Measurements from ENCODE around the gene SMTN. TPM values are rescaled to one million over a fixed set of nuclear protein-coding genes. Genes with fewer than 3 reads are reported as not detected.
"Not testable (repeated sequence)": the region's sequence is repeated elsewhere in the genome, so short reads cannot be mapped to it uniquely, and the experiment has no call there.

The SMTN gene
- total RNA-seq, 1 donor from 2014 or later, result 44.8 TPM

DNA sequence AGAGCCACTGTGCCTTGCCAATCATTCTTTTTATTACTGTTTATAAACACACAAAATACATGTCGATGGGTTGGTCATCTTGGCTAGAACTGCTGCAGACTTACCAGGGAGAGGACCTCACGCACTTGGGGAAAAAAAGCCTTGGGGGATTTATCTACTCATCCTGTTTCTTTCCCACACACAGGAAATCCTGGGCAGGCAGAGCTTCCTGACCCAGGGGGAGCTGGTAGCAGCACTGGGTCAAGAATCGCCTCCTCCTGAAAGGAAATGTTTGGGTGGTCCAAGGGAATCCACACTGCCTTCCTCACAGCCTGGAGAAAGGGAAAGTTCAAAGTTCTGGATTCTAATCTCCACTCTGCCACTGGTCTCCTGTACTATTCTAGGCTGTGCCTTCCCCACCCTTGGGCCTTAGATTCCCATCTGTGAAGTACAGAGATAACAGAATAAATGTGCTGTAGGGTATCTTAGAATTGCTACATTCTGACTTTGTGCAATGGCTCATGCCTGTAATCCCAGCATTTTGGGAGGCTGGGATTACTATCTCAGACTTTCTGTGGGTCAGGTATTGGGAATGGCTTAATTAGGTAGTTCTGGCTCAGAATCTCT, 31.2 kb upstream of the SMTN start:
- peak overlapping the region; percentile 39 for H3K27ac ChIP-seq

DNA sequence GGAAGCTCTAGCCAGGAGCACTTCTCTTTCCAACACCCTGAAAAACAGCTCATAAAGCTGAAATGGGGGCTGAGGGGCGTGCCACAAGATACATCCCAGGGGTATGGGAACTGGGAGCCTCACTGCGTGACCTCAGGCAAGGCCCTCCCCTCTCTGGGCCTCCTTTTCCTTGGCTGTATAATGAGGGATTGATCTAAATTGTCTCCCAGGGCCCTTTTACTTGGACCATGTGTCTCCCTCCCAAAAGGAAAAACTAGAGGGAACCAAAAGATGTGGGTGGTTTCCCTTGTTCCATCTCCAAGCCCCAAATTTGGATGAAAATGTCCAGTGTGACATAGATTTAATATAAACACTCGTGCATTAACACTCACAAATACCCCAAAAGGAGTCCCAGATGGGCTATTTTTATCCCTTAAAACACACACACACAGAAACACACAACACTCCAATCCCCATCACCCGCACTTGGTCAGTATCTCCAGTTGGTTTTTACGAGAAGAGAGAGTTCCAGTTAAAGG, 25.9 kb upstream of the SMTN start:
- TF ChIP-seq, protein P1, sequence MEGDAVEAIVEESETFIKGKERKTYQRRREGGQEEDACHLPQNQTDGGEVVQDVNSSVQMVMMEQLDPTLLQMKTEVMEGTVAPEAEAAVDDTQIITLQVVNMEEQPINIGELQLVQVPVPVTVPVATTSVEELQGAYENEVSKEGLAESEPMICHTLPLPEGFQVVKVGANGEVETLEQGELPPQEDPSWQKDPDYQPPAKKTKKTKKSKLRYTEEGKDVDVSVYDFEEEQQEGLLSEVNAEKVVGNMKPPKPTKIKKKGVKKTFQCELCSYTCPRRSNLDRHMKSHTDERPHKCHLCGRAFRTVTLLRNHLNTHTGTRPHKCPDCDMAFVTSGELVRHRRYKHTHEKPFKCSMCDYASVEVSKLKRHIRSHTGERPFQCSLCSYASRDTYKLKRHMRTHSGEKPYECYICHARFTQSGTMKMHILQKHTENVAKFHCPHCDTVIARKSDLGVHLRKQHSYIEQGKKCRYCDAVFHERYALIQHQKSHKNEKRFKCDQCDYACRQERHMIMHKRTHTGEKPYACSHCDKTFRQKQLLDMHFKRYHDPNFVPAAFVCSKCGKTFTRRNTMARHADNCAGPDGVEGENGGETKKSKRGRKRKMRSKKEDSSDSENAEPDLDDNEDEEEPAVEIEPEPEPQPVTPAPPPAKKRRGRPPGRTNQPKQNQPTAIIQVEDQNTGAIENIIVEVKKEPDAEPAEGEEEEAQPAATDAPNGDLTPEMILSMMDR (IDR thresholded peaks at IDR 0.05), result no peak
- Histone ChIP-seq H3K27ac (peak overlapping the region; percentile 53), H3K27me3 (ENCODE audit: low read depth) (no peaks in the 10 kb centered on the region), H3K9me3 (no peaks in the 10 kb centered on the region), H3K4me3 (no peak overlapping the region), H3K4me1 (peaks cover 25% of the 10 kb centered on the region), H3K36me3 (no peaks in the 10 kb centered on the region)
- intact Hi-C loops (cut with DNase I), result no loop called here
- ATAC-seq (peak in 1 of 2 donors; percentile 28), DNase-seq (no peak)

More for the DNA sequence above, 31.2 kb upstream of the SMTN start:
- Histone ChIP-seq H3K27me3 (ENCODE audit: low read depth) (no peaks in the 10 kb centered on the region), H3K9me3 (no peaks in the 10 kb centered on the region), H3K4me3 (no peak overlapping the region), H3K36me3 (no peaks in the 10 kb centered on the region), H3K4me1 (peaks cover 38% of the 10 kb centered on the region)
- intact Hi-C loops (cut with DNase I), result no loop called here
- DNase-seq (no peak), ATAC-seq (no peak)
- TF ChIP-seq, protein P1 (IDR thresholded peaks at IDR 0.05), result no peak

DNA sequence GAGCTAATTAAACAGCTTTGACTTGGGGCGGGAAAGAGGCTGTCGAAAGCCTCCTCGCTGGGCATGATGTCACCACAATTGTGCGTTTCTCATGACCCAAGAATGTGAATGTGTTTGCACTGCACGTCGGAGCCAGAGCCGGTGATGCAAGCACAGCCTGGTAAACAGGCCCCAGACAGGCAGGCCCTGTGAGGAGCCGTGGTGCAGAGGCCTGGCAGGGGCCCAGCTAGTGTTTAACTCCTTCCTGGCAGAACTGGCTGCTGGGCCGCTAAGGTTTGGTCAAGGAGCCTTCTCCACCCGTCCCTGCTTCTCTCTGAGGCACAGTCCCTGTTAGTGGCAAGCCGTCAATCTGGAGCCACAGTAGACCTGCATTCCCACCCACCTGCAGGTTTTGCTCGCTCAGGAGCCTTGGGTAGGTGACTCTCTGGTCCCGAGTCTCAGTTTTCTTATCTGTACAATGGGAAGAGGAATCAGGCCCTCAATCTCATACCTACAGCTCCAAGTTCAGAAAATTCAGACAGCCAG, 25.4 kb upstream of the SMTN start:
- ATAC-seq, result peak; percentile 95 to 98
- Histone ChIP-seq H3K27me3 (ENCODE audit: low read depth) (no peaks in the 10 kb centered on the region), H3K4me1 (peaks cover 20% of the 10 kb centered on the region), H3K4me3 (no peak overlapping the region), H3K9me3 (no peaks in the 10 kb centered on the region), H3K36me3 (no peaks in the 10 kb centered on the region), H3K27ac (peak overlapping the region; percentile 53)
- TF ChIP-seq, protein P1 (IDR thresholded peaks at IDR 0.05), result no peak
- intact Hi-C loops (cut with DNase I), result no loop called here
- DNase-seq, result peak; percentile 92

DNA sequence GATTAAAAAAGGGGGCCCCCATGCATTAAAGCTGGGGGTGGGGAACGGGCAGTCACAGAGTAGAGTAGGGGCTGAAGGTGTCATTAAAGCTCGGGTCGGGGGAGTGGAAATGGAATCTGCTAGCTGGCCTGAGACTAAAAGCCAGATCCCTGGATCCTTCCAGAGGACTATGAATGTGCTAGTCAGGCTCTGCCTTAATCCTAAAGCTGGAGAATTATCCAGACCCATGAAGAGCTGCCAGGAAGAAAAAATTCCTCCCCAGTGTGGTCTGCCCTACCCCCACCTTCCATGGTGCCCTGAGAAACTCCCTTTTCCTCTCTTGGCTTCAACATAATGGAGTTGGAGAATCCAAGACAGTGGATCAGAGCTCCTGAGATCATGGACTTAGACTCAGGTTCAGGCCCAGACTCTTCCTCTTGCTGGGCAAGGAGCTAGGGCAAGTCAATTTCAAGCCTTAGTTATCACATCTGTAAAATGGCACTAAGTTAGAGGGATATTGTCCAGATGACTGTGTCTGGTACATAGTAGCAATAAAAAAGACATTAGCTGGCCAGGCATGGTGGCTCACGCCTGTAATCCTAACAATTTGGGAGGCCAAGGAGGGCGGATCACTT, 24.0 kb upstream of the SMTN start:
- no peak for ATAC-seq
- H3K27ac ChIP-seq, result no peak overlapping the region
- H3K27me3 ChIP-seq (ENCODE audit: low read depth), result no peaks in the 10 kb centered on the region
- H3K36me3 ChIP-seq, result no peaks in the 10 kb centered on the region
- H3K4me1 ChIP-seq, result peaks cover 13% of the 10 kb centered on the region
- H3K9me3 ChIP-seq, result no peaks in the 10 kb centered on the region
- no peak for DNase-seq
- intact Hi-C loops (cut with DNase I), result no loop called here
- no peak overlapping the region for H3K4me3 ChIP-seq
- TF ChIP-seq, protein P1 (IDR thresholded peaks at IDR 0.05), result no peak

DNA sequence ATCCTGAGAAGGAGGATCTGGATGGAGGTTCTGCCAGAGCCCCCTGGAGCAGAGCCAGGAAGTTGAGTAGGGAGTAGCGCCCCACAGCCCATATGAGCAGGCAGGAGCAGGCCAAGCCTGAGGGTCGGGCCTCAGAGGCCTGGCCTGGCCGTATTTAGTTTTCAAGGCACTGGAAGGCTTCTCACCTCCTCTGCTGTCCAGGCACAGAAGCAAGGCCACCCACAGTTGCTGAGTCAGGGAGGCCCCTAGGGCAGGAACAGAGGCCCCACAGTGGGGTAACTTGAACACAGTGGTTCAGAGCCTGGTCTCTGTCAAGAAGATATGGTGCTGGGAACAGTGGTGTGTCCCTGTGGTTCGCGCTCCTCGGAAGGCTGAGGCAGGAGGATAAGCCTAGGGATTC, 21.5 kb upstream of the SMTN start:
- H3K27me3 ChIP-seq (ENCODE audit: low read depth); H3K4me3 ChIP-seq; H3K9me3 ChIP-seq; H3K36me3 ChIP-seq; intact Hi-C loops (cut with DNase I); DNase-seq; ATAC-seq; H3K27ac ChIP-seq: not testable (repeated sequence)
- peaks cover 13% of the 10 kb centered on the region for H3K4me1 ChIP-seq
